NK-92 (cell line): ENCODE measurements around the gene CUL7.
"Not testable (repeated sequence)": the region's sequence is repeated elsewhere in the genome, so short reads cannot be mapped to it uniquely, and the experiment has no call there.

ENCODE experiments used
- DNase-seq: peaks from one replicate; lab custom pipeline; 2025; ENCODE audit not compliant: unreplicated experiment; lab: John Stamatoyannopoulos, UW

CUL7 gene

DNA sequence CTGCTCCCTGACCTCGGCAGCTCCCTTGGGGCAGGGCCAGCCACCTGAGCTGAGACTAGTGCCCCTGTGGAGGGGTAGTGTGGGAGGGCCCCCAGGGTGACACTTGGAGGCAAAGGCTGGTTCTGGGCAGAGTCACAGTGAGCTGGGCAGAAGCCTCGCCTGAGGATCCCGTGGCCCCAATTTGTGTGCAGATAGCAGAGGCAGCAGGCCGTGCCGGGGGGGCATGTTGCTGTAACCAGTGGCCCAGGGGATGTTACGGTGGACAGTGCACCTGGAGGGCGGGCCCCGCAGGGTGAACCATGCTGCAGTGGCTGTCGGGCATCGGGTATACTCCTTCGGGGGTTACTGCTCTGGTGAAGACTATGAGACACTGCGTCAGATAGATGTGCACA lies 36.7 kb downstream of the CUL7 start:
- no peak for DNase-seq

- DNase-seq = no peak
These were observed 37.3 kb downstream of the CUL7 start for GRCh38 chr6:43016176-43016942.

DNA sequence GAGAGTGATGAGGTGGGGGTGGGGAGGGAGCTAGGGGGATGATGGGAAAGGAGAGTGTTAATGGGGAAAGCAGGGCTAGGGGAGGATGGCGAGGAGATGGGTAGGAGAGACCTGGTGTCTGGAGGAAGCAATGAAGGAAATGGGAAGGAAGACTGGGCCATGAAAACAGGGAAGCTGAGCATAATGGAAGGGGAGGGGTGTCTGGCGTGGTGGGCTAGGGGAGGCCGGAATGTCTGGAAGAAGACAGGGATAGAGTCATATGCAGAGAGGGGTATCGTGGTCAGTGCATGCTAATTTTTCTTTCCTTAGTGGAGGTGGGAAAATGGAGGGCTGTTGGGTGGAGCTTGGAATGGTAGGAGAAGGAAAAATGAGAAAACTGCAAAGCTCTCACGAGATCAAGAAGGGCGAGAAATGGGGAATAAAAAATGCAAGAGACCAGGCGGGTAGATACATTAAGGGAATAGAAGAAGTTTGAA lies 39.2 kb downstream of the CUL7 start:
- DNase-seq = no peak

- peak; percentile 92 for DNase-seq
These were observed 39.7 kb downstream of the CUL7 start, which contains the start of the genes KLHDC3 and MEA1 for GRCh38 chr6:43013843-43014433. Gene KLHDC3, plus strand, starts transcription at chr6:43014249. Its CDS starts 2,944 bp downstream, at chr6:43017193. Gene MEA1, minus strand, starts transcription at chr6:43013946. Its CDS starts 133 bp downstream, at chr6:43013813.

GRCh38 chr6:43013097-43013842 lies 40.4 kb downstream of the CUL7 start:
- DNase-seq = no peak

GRCh38 chr6:43012364-43012763 lies 41.3 kb downstream of the CUL7 start:
- no peak for DNase-seq

GRCh38 chr6:43011207-43011606 lies 42.4 kb downstream of the CUL7 start:
- DNase-seq = no peak

- no peak for DNase-seq
These were observed 44.5 kb downstream of the CUL7 start for GRCh38 chr6:43009124-43009523.

DNA sequence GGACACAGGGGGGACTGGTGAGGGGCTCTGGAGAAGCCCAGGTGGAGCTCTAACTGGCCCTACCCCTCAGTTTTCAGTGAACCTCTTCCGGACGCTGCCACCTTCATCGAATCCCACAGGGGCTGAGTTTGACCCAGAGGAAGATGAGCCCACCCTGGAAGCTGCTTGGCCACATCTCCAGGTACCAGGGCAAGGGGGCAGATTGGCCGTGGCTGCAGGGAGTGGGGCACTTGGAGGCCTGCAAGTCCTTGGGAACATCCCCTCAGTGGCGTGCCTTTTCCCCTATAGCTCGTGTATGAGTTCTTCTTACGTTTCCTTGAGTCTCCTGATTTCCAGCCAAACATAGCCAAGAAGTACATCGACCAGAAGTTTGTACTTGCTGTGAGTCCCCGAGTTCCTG lies 46.5 kb downstream of the CUL7 start:
- no peak for DNase-seq

DNA sequence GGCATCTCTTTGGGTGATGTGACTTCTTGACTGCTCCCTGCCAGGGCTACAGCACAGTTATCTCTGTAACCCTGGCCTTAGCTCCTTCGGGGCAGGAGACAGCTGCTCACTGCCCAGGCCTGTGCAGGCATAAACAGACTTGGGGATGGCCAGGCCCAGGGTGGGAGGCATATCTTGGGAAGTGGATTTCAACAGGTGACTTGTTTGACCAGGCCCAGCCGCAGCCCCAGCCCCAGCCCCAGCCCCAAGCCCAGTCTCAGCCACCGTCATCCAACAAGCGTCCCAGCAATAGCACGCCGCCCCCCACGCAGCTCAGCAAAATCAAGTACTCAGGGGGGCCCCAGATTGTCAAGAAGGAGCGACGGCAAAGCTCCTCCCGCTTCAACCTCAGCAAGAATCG lies 47.4 kb downstream of the CUL7 start:
- DNase-seq = no peak

GRCh38 chr6:43005844-43006243 lies 47.8 kb downstream of the CUL7 start:
- DNase-seq = no peak

DNA sequence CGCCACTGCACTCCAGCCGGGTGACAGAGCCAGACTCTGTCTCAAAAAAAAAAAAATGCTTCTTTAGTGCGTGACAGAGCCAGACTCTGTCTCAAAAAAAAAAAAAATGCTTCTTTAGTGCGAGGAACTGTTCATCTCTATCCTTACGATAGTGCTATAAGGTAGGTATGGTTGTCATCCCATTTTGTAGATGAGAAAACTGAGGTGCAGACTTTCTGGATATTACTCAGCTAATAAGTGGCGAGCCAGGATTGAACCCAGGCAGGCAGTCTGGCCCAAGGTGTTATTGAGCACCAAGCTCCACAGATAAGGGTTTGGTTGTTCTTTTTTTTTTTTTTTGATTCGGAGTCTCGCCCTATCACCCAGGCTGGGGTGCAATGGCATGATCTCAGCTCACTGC lies 51.8 kb downstream of the CUL7 start:
- DNase-seq = no peak

GRCh38 chr6:42998205-42998604 lies 55.4 kb downstream of the CUL7 start:
- DNase-seq = not testable (repeated sequence)

GRCh38 chr6:42996513-42996912 lies 57.1 kb downstream of the CUL7 start:
- DNase-seq = no peak

DNA sequence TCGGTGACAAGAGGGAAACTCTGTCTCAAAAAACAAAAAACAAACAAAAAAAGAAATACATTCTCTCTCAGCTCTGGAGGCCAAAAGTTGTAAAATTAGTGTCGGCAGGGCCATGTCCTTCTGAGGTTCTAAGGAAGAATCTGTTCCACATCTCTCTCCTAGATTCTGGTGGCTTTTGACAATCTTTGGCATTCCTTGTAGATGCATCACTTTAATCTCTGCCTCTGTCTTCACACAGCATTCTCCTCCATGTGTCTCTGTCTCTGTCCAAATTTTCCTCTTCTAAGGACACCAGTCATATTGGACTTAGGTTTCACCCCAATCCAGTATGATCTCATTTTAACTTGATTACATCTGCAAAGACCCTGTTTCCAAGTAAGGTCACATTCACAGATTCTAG lies 60.2 kb downstream of the CUL7 start:
- no peak for DNase-seq

DNA sequence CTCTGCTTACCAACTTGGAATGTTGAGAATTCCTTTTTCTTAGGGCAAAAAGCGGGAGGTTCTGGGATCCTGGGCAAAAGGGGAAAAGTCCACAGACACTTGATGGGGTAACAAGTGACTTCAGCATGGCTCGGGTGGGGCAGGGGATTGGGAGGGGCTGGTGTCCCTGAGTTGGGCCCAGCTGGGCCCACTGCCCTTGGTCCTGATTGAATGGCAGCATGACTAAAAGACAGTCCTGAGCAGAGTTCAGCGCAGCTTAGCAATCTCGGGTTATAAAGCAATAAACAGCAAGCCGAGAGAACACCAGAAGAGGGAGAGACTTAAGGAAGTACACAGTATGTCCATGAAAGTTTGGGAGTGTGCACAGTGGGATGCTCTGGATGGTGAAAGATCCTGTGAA lies 63.7 kb downstream of the CUL7 start:
- DNase-seq = no peak

DNA sequence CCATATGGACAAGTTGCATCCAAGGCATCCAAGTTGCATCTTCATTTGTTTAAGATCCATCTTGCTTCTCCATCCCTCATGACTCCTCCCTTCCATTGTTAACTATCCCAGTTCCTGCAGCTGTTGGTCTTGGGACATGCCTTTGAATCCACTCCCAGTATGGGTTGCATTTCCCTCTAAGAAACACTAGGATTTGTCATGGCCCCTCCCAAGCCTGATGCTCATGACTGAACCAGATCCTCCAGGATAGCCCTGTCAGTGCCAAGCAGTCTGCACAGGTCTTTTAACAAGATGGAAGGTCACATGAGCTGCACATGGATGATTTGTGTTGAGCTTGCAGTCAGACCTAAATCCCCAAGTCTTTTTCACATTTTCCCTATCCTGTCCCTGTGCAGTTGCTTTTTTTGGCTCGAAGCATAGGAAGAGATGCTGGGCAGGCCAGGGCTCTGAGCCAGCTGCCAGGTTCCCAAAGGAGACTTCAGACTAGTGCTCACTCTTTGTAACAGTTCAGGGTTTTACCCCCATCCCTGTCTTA lies 65.1 kb downstream of the CUL7 start:
- DNase-seq = no peak
